ENCODE measurements around the gene AFAP1L2.

Gene AFAP1L2

GRCh38 chr10:114429581-114430335, 25.5 kb upstream of the AFAP1L2 start:
- DNase-seq (ENCODE audit: low read depth) = no peak
- H3K4me3 ChIP-seq (ENCODE audit: low read depth, low read length) = no peak overlapping the region
- no peak for TF ChIP-seq CTCF (IDR thresholded peaks at IDR 0.05; ENCODE audit: control insufficient read depth, extremely low read depth, insufficient read depth)

- H3K4me3 ChIP-seq (ENCODE audit: low read depth, low read length) = no peak overlapping the region
- no peak for DNase-seq (ENCODE audit: low read depth)
- no peak for TF ChIP-seq CTCF (IDR thresholded peaks at IDR 0.05; ENCODE audit: control insufficient read depth, extremely low read depth, insufficient read depth)
Measured at GRCh38 chr10:114427124-114427852, 23.0 kb upstream of the AFAP1L2 start.

- no peak overlapping the region for H3K4me3 ChIP-seq (ENCODE audit: low read depth, low read length)
- DNase-seq (ENCODE audit: low read depth) = no peak
- TF ChIP-seq CTCF (IDR thresholded peaks at IDR 0.05; ENCODE audit: control insufficient read depth, extremely low read depth, insufficient read depth) = no peak
Measured at GRCh38 chr10:114426476-114426875, 22.2 kb upstream of the AFAP1L2 start.

GRCh38 chr10:114420811-114421485, 16.6 kb upstream of the AFAP1L2 start:
- DNase-seq (ENCODE audit: low read depth) = no peak
- H3K4me3 ChIP-seq (ENCODE audit: low read depth, low read length) = no peak overlapping the region
- no peak for TF ChIP-seq CTCF (IDR thresholded peaks at IDR 0.05; ENCODE audit: control insufficient read depth, extremely low read depth, insufficient read depth)

- H3K4me3 ChIP-seq (ENCODE audit: low read depth, low read length) = no peak overlapping the region
- DNase-seq (ENCODE audit: low read depth) = no peak
- no peak for TF ChIP-seq CTCF (IDR thresholded peaks at IDR 0.05; ENCODE audit: control insufficient read depth, extremely low read depth, insufficient read depth)
Measured at GRCh38 chr10:114418109-114418508, 13.8 kb upstream of the AFAP1L2 start.

- no peak for TF ChIP-seq CTCF (IDR thresholded peaks at IDR 0.05; ENCODE audit: control insufficient read depth, extremely low read depth, insufficient read depth)
- H3K4me3 ChIP-seq (ENCODE audit: low read depth, low read length) = no peak overlapping the region
Measured at GRCh38 chr10:114412907-114413797, 8.8 kb upstream of the AFAP1L2 start.

More at GRCh38 chr10:114412907-114413797, 8.8 kb upstream of the AFAP1L2 start:
- DNase-seq (ENCODE audit: low read depth) = peak; percentile 71
